ENCODE data around the gene ZNF326.

- TF ChIP-seq POLR2AphosphoS5 (IDR thresholded peaks at IDR 0.05; ENCODE audit: insufficient read depth in 1 of 2, low read depth in 1 of 2), result peak in 1 of 2 donors; percentile 53
- no peak for TF ChIP-seq POLR2A (IDR thresholded peaks at IDR 0.05)
Measured at GRCh38 chr1:89987159-89987819, 7.6 kb upstream of the ZNF326 start.
